Epidermal melanocyte (primary cell): Measurements from ENCODE around the gene C1QTNF1.
"Not testable (repeated sequence)": the region's sequence is repeated elsewhere in the genome, so short reads cannot be mapped to it uniquely, and the experiment has no call there.

Experiments used
- DNase-seq: peaks from one replicate; pipeline ENCODE4 v3.0.0; 2011; ENCODE audit warnings: low spot score; ENCODE audit not compliant: insufficient read length

C1QTNF1 gene

GRCh38 chr17:79052131-79052530 lies 28.2 kb downstream of the C1QTNF1 start:
- no peak for DNase-seq

- DNase-seq, result no peak
Observed at GRCh38 chr17:79053251-79053925, 29.4 kb downstream of the C1QTNF1 start.

DNA sequence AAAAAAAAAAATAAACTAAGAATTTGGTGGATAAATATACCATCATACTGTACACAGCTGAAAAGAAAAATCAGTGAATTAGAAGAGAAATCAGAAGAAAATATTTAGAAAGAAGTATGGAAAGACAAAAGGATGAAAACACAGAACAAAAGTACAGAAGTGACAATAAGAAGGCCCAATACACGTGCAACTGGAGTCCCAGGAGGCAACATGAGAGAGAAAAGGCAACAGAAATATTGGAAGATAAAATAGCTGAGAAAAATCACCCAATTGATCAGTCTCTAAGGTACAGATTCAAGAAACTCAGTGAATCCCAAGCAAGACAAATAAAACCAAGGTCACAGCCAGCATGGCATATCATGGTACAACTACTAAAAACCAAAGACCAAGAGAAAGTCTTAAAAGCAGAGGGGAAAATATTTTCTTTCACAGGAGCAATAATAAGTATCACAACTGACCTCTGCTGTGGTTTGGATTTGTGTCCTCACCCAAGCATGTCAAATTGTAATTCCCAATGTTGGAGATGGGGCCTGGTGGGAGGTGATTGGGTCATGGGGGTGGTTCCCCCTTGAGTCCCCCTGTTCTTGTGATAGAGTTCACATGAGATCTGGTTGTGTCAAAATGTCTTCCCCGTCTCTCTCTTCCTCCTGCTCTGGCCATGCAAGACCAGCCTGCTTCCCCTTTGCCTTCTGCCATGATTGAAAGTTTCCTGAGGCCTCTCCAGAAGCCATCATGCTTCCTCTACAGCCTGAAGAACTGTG lies 30.4 kb downstream of the C1QTNF1 start:
- no peak for DNase-seq

GRCh38 chr17:79055197-79055596 lies 31.2 kb downstream of the C1QTNF1 start:
- DNase-seq, result no peak

DNA sequence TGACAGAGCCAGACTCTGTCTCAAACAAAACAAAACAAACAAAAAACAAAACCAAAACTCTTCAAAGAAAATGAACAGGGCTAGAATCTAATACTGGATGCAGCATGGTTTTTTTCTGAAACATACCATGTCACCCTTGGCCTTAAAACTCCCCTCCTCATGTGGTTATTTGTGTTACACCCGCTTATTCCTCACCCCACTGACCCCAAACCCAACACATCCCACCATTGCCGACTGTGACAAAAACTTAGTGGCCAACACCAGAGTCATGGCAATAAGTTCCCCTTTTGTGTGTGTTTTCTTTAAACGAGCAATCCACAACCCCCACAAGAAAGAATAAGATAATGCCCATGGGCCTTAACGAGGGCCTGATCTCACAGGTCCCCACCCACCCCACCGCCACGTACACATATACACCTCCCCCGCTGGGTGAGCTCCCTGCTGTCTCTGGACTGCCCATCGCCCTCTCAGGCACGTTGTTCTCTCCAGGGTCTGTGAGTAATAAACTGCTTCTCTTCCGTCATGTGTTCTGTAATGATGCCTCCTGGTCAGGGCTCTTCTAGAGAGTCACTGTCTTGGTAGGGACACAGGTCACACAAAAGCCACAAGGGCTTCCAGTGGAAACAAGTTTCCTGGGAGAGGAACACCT lies 33.9 kb downstream of the C1QTNF1 start:
- DNase-seq, result no peak

GRCh38 chr17:79062691-79063090 lies 38.7 kb downstream of the C1QTNF1 start:
- no peak for DNase-seq

DNA sequence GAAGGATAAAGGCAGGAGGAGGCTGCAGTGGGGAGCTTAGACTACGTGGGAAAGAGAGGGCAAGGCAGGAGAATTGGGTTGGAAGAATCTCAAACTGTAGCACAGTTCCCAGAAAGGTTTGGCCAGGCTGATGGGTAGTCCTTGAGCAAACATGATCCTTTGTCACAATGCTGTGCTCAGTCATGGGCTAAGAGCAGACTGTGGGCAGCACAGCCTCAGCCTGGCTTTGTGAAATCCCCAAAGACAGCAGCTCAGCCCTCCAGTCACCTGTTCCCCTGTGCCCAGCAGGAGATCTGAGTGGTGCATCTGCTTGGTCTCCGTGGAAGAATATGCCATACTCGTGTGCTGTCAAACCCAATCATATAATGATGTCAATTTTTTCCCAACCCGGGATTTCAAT lies 40.1 kb downstream of the C1QTNF1 start:
- no peak for DNase-seq

GRCh38 chr17:79065105-79065670 lies 41.2 kb downstream of the C1QTNF1 start:
- no peak for DNase-seq

DNA sequence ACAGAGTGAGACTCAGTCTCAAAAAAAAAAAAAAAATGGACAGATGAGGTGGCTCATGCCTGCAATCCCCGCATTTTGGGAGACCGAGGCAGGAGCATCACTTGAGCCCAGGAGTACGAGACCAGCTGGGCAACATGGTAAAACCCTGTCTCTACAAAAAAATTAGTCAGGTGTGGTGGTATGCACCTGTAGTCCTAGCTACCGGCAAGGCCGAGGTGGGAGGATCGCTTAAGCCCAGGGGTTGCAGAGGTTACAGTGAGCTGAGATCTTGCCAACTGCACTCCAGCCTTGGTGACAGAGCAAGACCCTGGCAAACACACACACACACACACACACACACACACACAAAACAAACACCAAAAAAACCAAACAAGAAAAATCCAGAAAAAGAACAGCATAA lies 43.0 kb downstream of the C1QTNF1 start:
- no peak for DNase-seq

DNA sequence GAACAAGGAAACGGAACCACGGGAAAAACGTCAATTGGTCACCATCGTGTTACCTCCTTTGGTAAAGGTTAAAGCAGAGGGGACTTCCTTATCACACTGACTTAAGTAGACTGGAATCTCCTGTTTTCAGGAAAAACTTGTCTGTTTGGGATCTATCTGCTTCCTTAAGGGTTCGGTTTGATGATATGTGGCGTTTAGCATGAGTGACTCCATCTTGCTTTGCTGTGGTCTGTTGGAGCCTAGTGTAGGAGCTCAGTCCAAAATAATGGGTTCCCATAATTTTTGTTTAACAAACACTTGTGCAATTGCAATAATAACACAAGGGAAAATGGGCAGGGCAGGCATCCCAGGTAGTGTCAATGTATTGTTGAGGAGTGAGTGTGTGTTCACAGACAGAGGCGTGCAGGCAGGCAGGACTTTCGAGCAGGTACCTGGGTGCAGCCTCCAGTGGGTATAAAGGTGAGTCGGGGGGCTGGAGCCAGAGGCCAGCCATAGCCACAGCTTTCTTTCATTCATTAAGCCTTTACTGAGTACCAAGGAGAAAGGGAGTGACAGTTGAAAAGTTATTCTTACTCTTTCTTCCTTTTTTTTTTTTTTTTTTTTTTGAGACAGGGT lies 46.4 kb downstream of the C1QTNF1 start:
- no peak for DNase-seq

DNA sequence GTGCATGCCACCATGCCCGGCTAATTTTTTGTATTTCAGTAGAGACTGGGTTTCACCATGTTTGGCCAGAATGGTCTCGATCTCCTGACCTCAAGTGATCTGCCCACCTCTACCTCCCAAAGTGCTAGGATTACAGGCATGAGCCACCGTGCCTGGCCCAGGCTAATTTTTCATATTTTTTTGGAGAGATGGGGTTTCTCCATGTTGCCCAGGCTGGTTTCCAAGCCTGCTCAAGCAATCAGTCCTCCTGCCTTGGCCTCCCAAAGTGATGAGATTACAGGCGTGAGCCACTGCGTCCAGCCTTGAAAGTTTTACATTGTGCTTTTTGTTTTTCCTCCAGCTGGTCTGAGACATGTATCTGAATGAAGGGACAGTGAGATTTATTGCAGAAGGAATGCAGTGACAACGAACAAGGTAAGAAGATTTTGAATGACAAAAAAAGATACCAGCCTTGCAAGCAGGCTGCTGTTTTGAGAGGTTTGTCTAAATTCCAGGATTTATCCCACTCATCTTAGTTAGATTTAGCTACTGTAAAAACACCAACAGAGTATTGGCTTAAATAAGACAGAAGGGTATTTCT lies 47.3 kb downstream of the C1QTNF1 start:
- no peak for DNase-seq

GRCh38 chr17:79072544-79072943 lies 48.6 kb downstream of the C1QTNF1 start:
- DNase-seq, result no peak

- DNase-seq, result no peak
Observed at GRCh38 chr17:79073016-79073705, 49.2 kb downstream of the C1QTNF1 start.

GRCh38 chr17:79073706-79074088 lies 49.7 kb downstream of the C1QTNF1 start:
- no peak for DNase-seq

GRCh38 chr17:79074121-79074648 lies 50.2 kb downstream of the C1QTNF1 start:
- not testable (repeated sequence) for DNase-seq

DNA sequence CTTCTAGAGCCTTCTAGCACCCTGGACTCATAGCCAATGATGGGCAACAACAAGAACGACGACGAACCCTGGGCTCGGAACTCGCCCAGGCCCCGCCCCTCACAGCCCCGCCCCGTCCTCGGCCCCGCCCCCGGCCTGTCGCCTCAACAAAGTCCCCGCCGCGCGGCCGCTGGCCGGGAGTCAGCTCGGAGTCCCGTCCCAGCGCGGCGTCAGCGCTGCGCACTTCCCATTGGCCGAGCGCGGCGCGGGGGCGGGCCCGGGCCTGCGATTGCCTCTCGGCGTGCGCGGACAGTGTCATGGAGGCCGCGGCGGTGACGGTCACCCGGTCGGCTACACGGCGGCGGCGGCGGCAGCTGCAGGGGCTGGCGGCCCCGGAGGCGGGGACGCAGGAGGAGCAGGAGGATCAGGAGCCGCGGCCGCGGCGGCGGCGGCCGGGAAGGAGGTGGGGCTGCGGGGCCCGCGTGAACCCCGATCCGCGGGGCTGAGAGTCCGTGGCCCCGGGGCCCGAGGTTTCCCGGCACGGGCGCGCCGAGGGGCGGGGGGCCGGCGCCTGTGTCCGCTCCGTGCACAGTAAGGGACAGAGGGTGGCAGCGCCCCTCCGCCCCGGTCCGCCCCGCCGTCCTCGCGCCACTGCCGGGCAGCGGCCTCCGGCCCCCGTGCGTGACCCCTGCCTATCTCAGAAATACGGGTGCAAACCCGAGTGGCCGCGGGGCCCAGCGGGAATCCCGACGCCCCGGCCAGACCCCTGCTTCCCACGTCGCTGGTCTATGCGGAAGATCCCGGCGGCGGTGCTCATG lies 50.9 kb downstream of the C1QTNF1 start, which contains the start of gene ENGASE:
ENGASE (plus strand) TSS at position 176 of the 797 bp plus-strand sequence; CDS start at position 297, 121 bp downstream.
- DNase-seq, result peak; percentile 98

GRCh38 chr17:79075446-79075750 lies 51.4 kb downstream of the C1QTNF1 start:
- DNase-seq, result no peak

GRCh38 chr17:79075861-79076406 lies 52.0 kb downstream of the C1QTNF1 start:
- DNase-seq, result peak; percentile 2

DNA sequence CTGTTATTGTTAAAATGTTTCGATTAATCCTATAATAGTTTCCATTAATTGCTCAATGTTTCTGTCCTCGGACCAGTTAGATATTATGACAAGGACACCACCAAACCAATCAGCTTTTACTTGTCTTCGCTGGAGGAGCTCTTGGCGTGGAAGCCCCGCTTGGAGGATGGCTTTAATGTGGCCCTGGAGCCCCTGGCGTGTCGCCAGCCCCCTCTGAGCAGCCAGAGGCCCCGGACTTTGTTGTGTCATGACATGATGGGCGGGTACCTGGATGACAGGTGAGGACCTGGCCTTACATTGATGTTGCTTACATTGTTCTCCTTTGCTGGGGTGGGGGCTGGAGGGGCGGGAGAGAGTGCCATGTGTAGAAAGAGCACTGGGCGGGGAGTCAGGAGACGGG lies 53.6 kb downstream of the C1QTNF1 start:
- no peak for DNase-seq
